GM10248 (cell line): ENCODE measurements around the gene CNTN1.

Experiments
- CTCF ChIA-PET: fragments of 300-600 bp; sonication (Branson Sonifier 250); formaldehyde crosslinking; extraction: SDS; loops from one replicate; lab custom pipeline; 2021; ENCODE audit warnings: antibody characterized with exemption; lab: Yijun Ruan, JAX
- POLR2A ChIA-PET: fragments of 350-650 bp; sonication (Branson Sonifier 250); formaldehyde crosslinking; extraction: SDS; loops from one replicate; lab custom pipeline; 2020; ENCODE audit warnings: antibody characterized with exemption; lab: Yijun Ruan, JAX
- DNase-seq: peaks from one replicate; pipeline ENCODE4 v3.0.0; 2012; ENCODE audit errors: extremely low spot score
- CTCF ChIP-seq: IDR thresholded peaks from 2 replicates; pipeline ENCODE4 v1.5.1; 2012; ENCODE audit warnings: mild to moderate bottlenecking, low read depth; ENCODE audit errors: extremely low read depth, missing control alignments, control extremely low read depth

CNTN1 gene

GRCh38 chr12:40646911-40647310 is 45.3 kb upstream of the CNTN1 start:
- no peak for DNase-seq
- TF ChIP-seq CTCF, result no peak
- POLR2A ChIA-PET, result no interaction called here
- CTCF ChIA-PET, result no interaction called here

- TF ChIP-seq CTCF, result no peak
- POLR2A ChIA-PET, result no interaction called here
- DNase-seq, result no peak
- CTCF ChIA-PET, result no interaction called here
Measured at GRCh38 chr12:40647651-40648050, 44.6 kb upstream of the CNTN1 start.

GRCh38 chr12:40648519-40648918 is 43.7 kb upstream of the CNTN1 start:
- TF ChIP-seq CTCF, result no peak
- DNase-seq, result no peak
- ChIA-PET CTCF (interaction anchor here (1.2 kb wide), 1 partner anchor 8 kb away, joined by 3 read pairs; no protein-coding TSS in a partner anchor), POLR2A (no interaction called here)

GRCh38 chr12:40650038-40650704 is 42.1 kb upstream of the CNTN1 start:
- DNase-seq, result no peak
- no peak for TF ChIP-seq CTCF
- CTCF ChIA-PET, result interaction anchor here (1.0 to 2.7 kb wide), 5 partner anchors 14 to 29 kb away, joined by 3 to 7 read pairs (median 4); no protein-coding TSS in a partner anchor
- POLR2A ChIA-PET, result no interaction called here

- CTCF ChIA-PET, result no interaction called here
- no peak for DNase-seq
- POLR2A ChIA-PET, result no interaction called here
- TF ChIP-seq CTCF, result no peak
Measured at GRCh38 chr12:40655451-40655850, 36.8 kb upstream of the CNTN1 start.

- POLR2A ChIA-PET, result no interaction called here
- TF ChIP-seq CTCF, result no peak
- CTCF ChIA-PET, result no interaction called here
Measured at GRCh38 chr12:40662366-40662765, 29.9 kb upstream of the CNTN1 start.

More at GRCh38 chr12:40662366-40662765, 29.9 kb upstream of the CNTN1 start:
- DNase-seq, result no peak
